ELF-1 (cell line): ENCODE measurements around the gene FAM9B.

Source experiments
- DNase-seq: peaks from one replicate; pipeline ENCODE4 v3.0.0-alpha.2; 2016; ENCODE audit warnings: low read depth, low spot score

FAM9B gene

GRCh38 chrX:8980756-8981155 is 53.2 kb downstream of the FAM9B start:
- no peak for DNase-seq
